HCT116 (cell line): Measurements from ENCODE around the gene TPPP2. TPM values are rescaled to one million over a fixed set of nuclear protein-coding genes. Genes with fewer than 3 reads are reported as not detected.

Experiments
- ATAC-seq: fragments of 200-7000 bp; cut with Tn5 transposase; 2 replicates; pipeline ENCODE4 v1.9.1; 2020; ENCODE audit warnings: mild to moderate bottlenecking, moderate library complexity
- BruUV-seq: library from RNA; stranded (reverse); fragments of 400-500 nt; replicated peaks from 2 replicates; lab custom pipeline; 2021; lab: Mats Ljungman, UMichigan
- CTCF ChIA-PET: fragments of 300-600 bp; sonication (Branson Sonifier 250); formaldehyde crosslinking; loops from one replicate; lab custom pipeline; 2021; ENCODE audit warnings: antibody characterized with exemption; lab: Charles Lee
- POLR2A ChIA-PET: fragments of 300-600, 350-600 bp; sonication (Branson Sonifier 250); formaldehyde crosslinking; loops from one replicate; lab custom pipeline; 2021; ENCODE audit warnings: antibody characterized with exemption; lab: Charles Lee
- RAD21 ChIA-PET, 2 experiments: fragments of 300-600 bp; sonication (Branson Sonifier 250); formaldehyde crosslinking; loops; one replicate each; lab custom pipeline; 2023; ENCODE audit warnings: low total read pairs in 2 of 2; ENCODE audit not compliant: uncharacterized antibody in 2 of 2, unreplicated experiment in 2 of 2, low non-redundant PET in 1 of 2; lab: Charles Lee
- DNase-seq: peaks from one replicate; pipeline ENCODE4 v3.0.0-alpha.2; 2010; ENCODE audit warnings: low read depth, low spot score
- H2AFZ ChIP-seq: fragments of 200-600 bp; shearing (Covaris generic), sonication (generic); 2 replicates; pipeline ENCODE4 v1.6.1; 2017; ENCODE audit warnings: low read depth, mixed run types, mixed read lengths, antibody characterized with exemption, low read length; ENCODE audit not compliant: poor library complexity, severe bottlenecking
- H3K27ac ChIP-seq: 2 replicates; pipeline ENCODE4 v1.5.1; 2012; ENCODE audit warnings: low read depth, low read length
- H3K27me3 ChIP-seq: fragments of 200-600 bp; sonication (generic); 2 replicates; pipeline ENCODE4 v1.6.1; 2016; ENCODE audit warnings: mixed run types, low read length, mixed read lengths; ENCODE audit not compliant: insufficient read depth
- H3K36me3 ChIP-seq, 2 experiments: fragments of 200-500 bp in 1 of 2; fragments of 200-600 bp in 1 of 2; sonication (Bioruptor generic) in 1 of 2; sonication (generic) in 1 of 2; 2 replicates each; pipeline versions ENCODE4 v1.5.1 to v1.6.1; 2014 to 2016; ENCODE audit warnings: low read length in 2 of 2, inconsistent platforms in 1 of 2, mixed read lengths in 1 of 2, mixed run types in 1 of 2; ENCODE audit not compliant: insufficient read depth in 2 of 2, control insufficient read depth in 1 of 2
- H3K4me1 ChIP-seq, 2 experiments: fragments of 200-600 bp in 1 of 2; sonication (generic) in 1 of 2; 2 replicates each; pipeline versions ENCODE4 v1.5.1 to v1.6.1; 2012 to 2017; ENCODE audit warnings: low read length in 2 of 2, inconsistent platforms in 1 of 2, mild to moderate bottlenecking in 1 of 2, mixed read lengths in 1 of 2, mixed run types in 1 of 2, moderate library complexity in 1 of 2; ENCODE audit not compliant: insufficient read depth in 2 of 2, control insufficient read depth in 1 of 2
- H3K4me2 ChIP-seq: fragments of 200-600 bp; sonication (generic); 2 replicates; pipeline ENCODE4 v1.6.1; 2017; ENCODE audit warnings: mixed run types, low read length, mixed read lengths
- H3K4me3 ChIP-seq, 2 experiments: fragments of 200-600 bp in 1 of 2; sonication (generic) in 1 of 2; replicated peaks in 1 of 2; 2 replicates each; pipeline ENCODE4 v1.5.1; 2011 to 2016; ENCODE audit warnings: low read length in 2 of 2, control low read depth in 1 of 2, low read depth in 1 of 2, mild to moderate bottlenecking in 1 of 2, mixed read lengths in 1 of 2, mixed run types in 1 of 2
- H3K79me2 ChIP-seq: fragments of 200-600 bp; sonication (generic); 2 replicates; pipeline ENCODE4 v1.6.1; 2017; ENCODE audit warnings: mild to moderate bottlenecking, mixed run types, low read length, moderate library complexity, mixed read lengths; ENCODE audit not compliant: insufficient read depth
- H3K9ac ChIP-seq: fragments of 200-600 bp; sonication (generic); 2 replicates; pipeline ENCODE4 v1.6.1; 2016; ENCODE audit warnings: low read length, mixed read lengths
- H3K9me2 ChIP-seq: fragments of 200-600 bp; sonication (generic), shearing (Covaris generic); 2 replicates; pipeline ENCODE4 v1.6.1; 2017; ENCODE audit warnings: mixed run types, mild to moderate bottlenecking, moderate library complexity; ENCODE audit not compliant: insufficient read depth
- H3K9me3 ChIP-seq, 2 experiments: fragments of 200-500 bp in 1 of 2; fragments of 200-600 bp in 1 of 2; sonication (Bioruptor generic) in 1 of 2; sonication (generic) in 1 of 2; 2 replicates each; pipeline ENCODE4 v1.6.1; 2014 to 2017; ENCODE audit warnings: low read length in 2 of 2, mixed read lengths in 2 of 2, inconsistent platforms in 1 of 2, low read depth in 1 of 2, mild to moderate bottlenecking in 1 of 2, mixed run types in 1 of 2, moderate library complexity in 1 of 2; ENCODE audit not compliant: control insufficient read depth in 1 of 2, insufficient read depth in 1 of 2
- H4K20me1 ChIP-seq: fragments of 200-600 bp; sonication (generic), shearing (Covaris generic); 2 replicates; pipeline ENCODE4 v1.6.1; 2017; ENCODE audit warnings: mixed run types, mild to moderate bottlenecking, moderate library complexity; ENCODE audit not compliant: insufficient read depth
- ELF1 ChIP-seq: IDR thresholded peaks from 2 replicates; pipeline ENCODE4 v1.6.1; 2012; ENCODE audit warnings: low read depth, borderline replicate concordance
- EZH2 ChIP-seq: fragments of 200-600 bp; sonication (generic); IDR thresholded peaks from 2 replicates; pipeline ENCODE4 v1.6.1; 2017; ENCODE audit warnings: antibody characterized with exemption, mixed run types
- RAD21 ChIP-seq: IDR thresholded peaks from 2 replicates; pipeline ENCODE4 v1.6.1; 2012; ENCODE audit warnings: low read depth, mild to moderate bottlenecking
- SIN3A ChIP-seq: IDR thresholded peaks from 2 replicates; pipeline ENCODE4 v1.6.1; 2012; ENCODE audit warnings: low read depth
- SP1 ChIP-seq: IDR thresholded peaks from 2 replicates; pipeline ENCODE4 v1.6.1; 2012; ENCODE audit warnings: low read depth
- SRF ChIP-seq: IDR thresholded peaks from 2 replicates; pipeline ENCODE4 v1.6.1; 2012; ENCODE audit warnings: low read depth
- YY1 ChIP-seq: IDR thresholded peaks from 2 replicates; pipeline ENCODE4 v1.6.1; 2011; ENCODE audit warnings: low read length, low read depth, moderate library complexity, mild to moderate bottlenecking; ENCODE audit not compliant: insufficient replicate concordance; ENCODE audit errors: extremely low read depth
- ZNF274 ChIP-seq: fragments of 200-500 bp; sonication (Bioruptor generic); IDR thresholded peaks from 2 replicates; pipeline ENCODE4 v1.6.1; 2014; ENCODE audit warnings: mild to moderate bottlenecking, low read depth, low read length, inconsistent platforms
- intact Hi-C: fragments of 100-400 bp; cut with micrococcal nuclease; formaldehyde crosslinking; loops from 2 replicates; pipeline ENCODE4 v1.10.0; 2022
- total RNA-seq: library from RNA; stranded (reverse); gene quantifications from one replicate; pipeline ENCODE4 v1.2.1, GENCODE V29; 2021; ENCODE audit not compliant: unreplicated experiment
- TF ChIP-seq, protein P1 (sequence below): IDR thresholded peaks from 2 replicates; pipeline ENCODE4 v1.6.1; 2012
- TF ChIP-seq, protein P2 (sequence below): IDR thresholded peaks from 2 replicates; pipeline ENCODE4 v1.6.1; 2012
- TF ChIP-seq, protein P3 (sequence below): IDR thresholded peaks from 2 replicates; pipeline ENCODE4 v1.6.1; 2012; ENCODE audit warnings: low read depth

The TPPP2 gene
- total RNA-seq, 1 experiment from 2014 or later: not detected

DNA sequence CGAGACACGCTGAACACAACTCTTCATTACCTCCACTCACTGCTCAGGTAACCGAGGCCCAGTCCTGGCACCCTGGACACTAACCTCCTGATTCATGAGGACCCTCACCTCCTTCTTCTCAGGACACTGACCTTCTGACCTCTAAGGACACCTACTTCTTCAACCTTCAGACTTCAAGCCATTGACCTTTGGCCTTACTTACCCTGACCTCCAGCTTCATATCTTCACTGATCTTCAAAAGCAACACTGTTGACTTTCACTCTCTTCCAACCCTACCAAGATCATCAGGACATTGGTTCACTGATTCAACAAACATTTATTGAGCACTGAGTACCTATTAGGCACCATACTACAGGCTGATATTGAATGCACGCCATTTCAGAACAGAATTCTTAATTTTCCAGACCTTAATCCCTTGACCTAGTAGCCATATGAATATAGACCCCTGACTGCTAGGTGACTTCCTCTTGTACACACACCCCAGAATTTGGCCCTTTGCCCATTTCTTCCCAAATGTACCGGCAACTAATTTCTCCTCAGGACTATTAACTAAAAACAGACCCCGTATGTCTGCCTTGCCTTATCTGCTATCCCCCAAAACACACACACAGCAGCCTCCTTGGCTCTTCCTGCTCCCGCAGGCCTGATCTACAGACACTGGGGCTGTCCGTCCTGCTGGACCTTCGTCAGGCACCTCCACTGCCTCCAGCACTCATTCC lies 45.9 kb downstream of the TPPP2 start (continued):
- TF ChIP-seq ELF1 (no peak), EZH2 (no peak)
- TF ChIP-seq, all 23 proteins: peak for 0

DNA sequence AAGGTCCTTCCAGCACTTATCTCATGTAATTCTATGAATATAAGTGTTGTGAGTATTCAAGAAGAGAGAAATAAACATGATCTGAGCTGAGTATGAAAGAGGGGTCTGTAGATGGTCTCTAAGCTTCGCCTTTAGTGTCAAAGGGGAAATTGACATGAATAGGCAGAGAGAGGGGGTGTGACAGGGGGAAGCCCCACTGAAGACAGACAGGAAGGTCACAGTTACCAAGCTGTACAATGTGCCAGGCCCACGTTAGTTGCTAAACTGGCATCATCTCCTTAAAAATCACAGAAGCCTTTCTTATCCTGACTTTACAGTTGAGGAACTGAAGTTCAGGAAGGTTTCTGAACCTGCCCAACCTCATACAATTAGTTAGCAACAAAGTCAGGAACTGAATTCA lies 47.7 kb downstream of the TPPP2 start:
- CTCF ChIA-PET: no interaction called here
- TF ChIP-seq, protein P1, sequence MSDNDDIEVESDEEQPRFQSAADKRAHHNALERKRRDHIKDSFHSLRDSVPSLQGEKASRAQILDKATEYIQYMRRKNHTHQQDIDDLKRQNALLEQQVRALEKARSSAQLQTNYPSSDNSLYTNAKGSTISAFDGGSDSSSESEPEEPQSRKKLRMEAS: no peak
- TF ChIP-seq YY1: no peak
- TF ChIP-seq, all 23 proteins: peak for 0
- DNase-seq: no peak
- ATAC-seq: no peak
- peaks cover under 1 to 4% of the 10 kb centered on the region in 2 experiments; a peak in 3 of 4 replicates for H3K4me1 ChIP-seq
- no peak overlapping the region for H3K4me3 ChIP-seq
- POLR2A ChIA-PET: no interaction called here
- H4K20me1 ChIP-seq: no peaks in the 10 kb centered on the region
- no peaks in the 10 kb centered on the region for H3K9me3 ChIP-seq
- no peaks in the 10 kb centered on the region for H3K79me2 ChIP-seq
- BruUV-seq: no TSS peak
- RAD21 ChIA-PET: no interaction called here
- no peak overlapping the region for H3K27ac ChIP-seq
- H3K4me2 ChIP-seq: no peak overlapping the region
- intact Hi-C loops: no loop called here
- H2AFZ ChIP-seq: no peak overlapping the region
- H3K9me2 ChIP-seq: no peaks in the 10 kb centered on the region
- no peak overlapping the region for H3K9ac ChIP-seq
- no peaks in the 10 kb centered on the region for H3K27me3 ChIP-seq
- H3K36me3 ChIP-seq: no peaks in the 10 kb centered on the region; a peak in 1 of 4 replicates

DNA sequence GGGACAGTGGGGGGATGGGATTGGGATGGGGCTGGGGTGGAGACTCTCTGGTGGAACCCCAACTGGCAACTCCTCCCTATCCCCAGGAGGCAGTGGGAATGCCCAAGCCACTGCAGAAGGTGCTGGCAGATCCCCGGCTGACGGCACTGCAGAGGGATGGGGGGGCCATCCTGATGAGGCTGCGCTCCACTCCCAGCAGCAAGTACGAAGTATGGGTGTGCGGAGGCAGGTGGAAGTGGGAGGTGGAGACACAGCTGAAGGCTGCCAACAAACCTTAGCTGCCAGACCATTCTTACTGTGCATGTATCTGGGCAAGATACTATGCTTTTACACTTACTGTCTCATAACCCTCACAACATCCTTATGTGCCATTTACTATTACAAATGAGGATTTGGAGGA lies 48.3 kb downstream of the TPPP2 start:
- H3K4me1 ChIP-seq: peaks cover 3 to 10% of the 10 kb centered on the region in 2 experiments; a peak in 3 of 4 replicates
- ATAC-seq (no peak), DNase-seq (no peak)
- no peak overlapping the region for H2AFZ ChIP-seq
- no peaks in the 10 kb centered on the region; a peak in 1 of 4 replicates for H3K36me3 ChIP-seq
- H4K20me1 ChIP-seq: no peaks in the 10 kb centered on the region
- no peak overlapping the region for H3K9ac ChIP-seq
- H3K79me2 ChIP-seq: no peaks in the 10 kb centered on the region
- no TSS peak for BruUV-seq
- TF ChIP-seq SRF (no peak), ZNF274 (no peak), SP1 (no peak), RAD21 (no peak), SIN3A (no peak)
- TF ChIP-seq, protein P2, sequence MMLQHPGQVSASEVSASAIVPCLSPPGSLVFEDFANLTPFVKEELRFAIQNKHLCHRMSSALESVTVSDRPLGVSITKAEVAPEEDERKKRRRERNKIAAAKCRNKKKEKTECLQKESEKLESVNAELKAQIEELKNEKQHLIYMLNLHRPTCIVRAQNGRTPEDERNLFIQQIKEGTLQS: no peak
- TF ChIP-seq, protein P3, sequence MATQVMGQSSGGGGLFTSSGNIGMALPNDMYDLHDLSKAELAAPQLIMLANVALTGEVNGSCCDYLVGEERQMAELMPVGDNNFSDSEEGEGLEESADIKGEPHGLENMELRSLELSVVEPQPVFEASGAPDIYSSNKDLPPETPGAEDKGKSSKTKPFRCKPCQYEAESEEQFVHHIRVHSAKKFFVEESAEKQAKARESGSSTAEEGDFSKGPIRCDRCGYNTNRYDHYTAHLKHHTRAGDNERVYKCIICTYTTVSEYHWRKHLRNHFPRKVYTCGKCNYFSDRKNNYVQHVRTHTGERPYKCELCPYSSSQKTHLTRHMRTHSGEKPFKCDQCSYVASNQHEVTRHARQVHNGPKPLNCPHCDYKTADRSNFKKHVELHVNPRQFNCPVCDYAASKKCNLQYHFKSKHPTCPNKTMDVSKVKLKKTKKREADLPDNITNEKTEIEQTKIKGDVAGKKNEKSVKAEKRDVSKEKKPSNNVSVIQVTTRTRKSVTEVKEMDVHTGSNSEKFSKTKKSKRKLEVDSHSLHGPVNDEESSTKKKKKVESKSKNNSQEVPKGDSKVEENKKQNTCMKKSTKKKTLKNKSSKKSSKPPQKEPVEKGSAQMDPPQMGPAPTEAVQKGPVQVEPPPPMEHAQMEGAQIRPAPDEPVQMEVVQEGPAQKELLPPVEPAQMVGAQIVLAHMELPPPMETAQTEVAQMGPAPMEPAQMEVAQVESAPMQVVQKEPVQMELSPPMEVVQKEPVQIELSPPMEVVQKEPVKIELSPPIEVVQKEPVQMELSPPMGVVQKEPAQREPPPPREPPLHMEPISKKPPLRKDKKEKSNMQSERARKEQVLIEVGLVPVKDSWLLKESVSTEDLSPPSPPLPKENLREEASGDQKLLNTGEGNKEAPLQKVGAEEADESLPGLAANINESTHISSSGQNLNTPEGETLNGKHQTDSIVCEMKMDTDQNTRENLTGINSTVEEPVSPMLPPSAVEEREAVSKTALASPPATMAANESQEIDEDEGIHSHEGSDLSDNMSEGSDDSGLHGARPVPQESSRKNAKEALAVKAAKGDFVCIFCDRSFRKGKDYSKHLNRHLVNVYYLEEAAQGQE: no peak
- no peaks in the 10 kb centered on the region for H3K27me3 ChIP-seq
- intact Hi-C loops: no loop called here
- no peaks in the 10 kb centered on the region for H3K9me2 ChIP-seq
- ChIA-PET CTCF (no interaction called here), POLR2A (no interaction called here), RAD21 (no interaction called here)
- H3K4me3 ChIP-seq: no peak overlapping the region
- no peak overlapping the region for H3K27ac ChIP-seq
- H3K9me3 ChIP-seq: no peaks in the 10 kb centered on the region
- no peak overlapping the region for H3K4me2 ChIP-seq
